Measurements from ENCODE around the gene ALPK1.

ALPK1 gene

DNA sequence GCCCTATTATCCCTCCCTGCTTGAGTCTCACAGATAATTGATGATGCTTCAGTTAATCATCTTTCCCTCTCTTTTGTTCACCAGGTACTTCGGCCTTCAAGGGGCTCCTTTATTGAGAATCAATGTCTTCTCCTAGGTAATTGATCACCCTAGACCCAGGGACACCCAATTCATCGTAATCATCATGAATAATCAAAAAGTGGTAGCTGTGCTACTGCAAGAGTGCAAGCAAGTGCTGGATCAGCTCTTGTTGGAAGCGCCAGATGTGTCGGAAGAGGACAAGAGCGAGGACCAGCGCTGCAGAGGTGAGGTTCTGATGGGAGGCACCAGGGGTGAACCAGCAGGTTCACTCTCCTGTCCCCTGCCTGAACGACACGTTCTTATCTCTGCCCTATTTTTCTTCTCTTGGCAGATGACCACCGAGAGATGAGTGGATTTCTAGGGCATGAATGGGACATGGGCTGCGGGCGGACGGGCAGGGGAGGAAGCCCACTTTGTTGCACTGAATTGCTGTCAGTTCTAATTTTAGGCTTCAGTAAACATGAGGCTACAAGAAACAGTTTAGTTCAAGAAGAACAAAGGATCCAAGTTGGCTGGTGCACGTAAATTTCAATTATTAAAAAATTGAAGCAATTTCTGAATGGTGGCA, 80.5 kb downstream of the ALPK1 start:
- H3K4me3 ChIP-seq (ENCODE audit: insufficient read depth in 1 of 2, low read depth in 1 of 2, low read length in 2 of 2), result no peak overlapping the region
- no peaks in the 10 kb centered on the region for H3K79me1 ChIP-seq (replicated peaks; ENCODE audit: low read length, poor library complexity, severe bottlenecking)
- no peak overlapping the region for H3K23ac ChIP-seq (ENCODE audit: low read length in 2 of 2)

DNA sequence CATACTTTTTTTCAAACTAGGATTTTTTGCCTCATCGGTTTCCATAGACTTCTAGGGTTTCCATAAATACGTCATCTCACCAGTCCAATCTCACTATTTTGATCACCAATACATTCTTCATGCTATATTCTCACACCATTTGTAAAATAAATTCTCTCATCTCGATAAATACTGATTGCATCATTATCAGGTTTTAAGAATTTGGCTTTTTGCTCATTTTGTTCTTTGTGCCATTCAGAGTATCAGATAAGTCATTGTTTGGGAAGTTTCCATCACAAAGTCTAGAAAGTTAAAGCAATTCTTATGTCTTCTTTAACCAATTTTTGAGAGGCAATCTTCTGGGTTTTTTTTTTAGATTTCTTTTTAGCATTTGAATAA, 81.1 kb downstream of the ALPK1 start:
- Histone ChIP-seq H3K18ac (ENCODE audit: low read depth in 1 of 2, low read length in 2 of 2) (no peak overlapping the region), H4K91ac (ENCODE audit: low read length) (no peak overlapping the region), H2AK5ac (ENCODE audit: low read length, severe bottlenecking) (no peak overlapping the region), H3K23ac (ENCODE audit: low read length in 2 of 2) (no peak overlapping the region), H3K14ac (ENCODE audit: low read length in 2 of 2) (no peak overlapping the region), H3K27ac (ENCODE audit: low read length, poor library complexity, severe bottlenecking) (no peak overlapping the region), H2BK120ac (ENCODE audit: low read depth, low read length) (no peak overlapping the region), H3K4me2 (ENCODE audit: low read length, poor library complexity, severe bottlenecking) (no peak overlapping the region), H2BK15ac (ENCODE audit: low read depth, poor library complexity, severe bottlenecking) (no peak overlapping the region), H3K4me3 (ENCODE audit: insufficient read depth in 1 of 2, low read depth in 1 of 2, low read length in 2 of 2) (no peak overlapping the region), H2BK12ac (ENCODE audit: low read length in 2 of 2) (no peak overlapping the region), H3K27me3 (ENCODE audit: control insufficient read depth in 1 of 2, insufficient read depth in 1 of 2, low read length in 2 of 2) (no peaks in the 10 kb centered on the region), H3K4ac (ENCODE audit: low read depth in 1 of 2, low read length in 2 of 2) (no peak overlapping the region), H3K9ac (ENCODE audit: low read length) (no peak overlapping the region), H2BK5ac (ENCODE audit: low read depth, low read length, poor library complexity, severe bottlenecking) (no peak overlapping the region), H3K36me3 (ENCODE audit: control insufficient read depth in 1 of 2, insufficient read depth in 2 of 2, low read depth in 1 of 2, low read length in 2 of 2) (peaks cover 0 to 9% of the 10 kb centered on the region in 2 experiments), H3K79me1 (replicated peaks; ENCODE audit: low read length, poor library complexity, severe bottlenecking) (no peaks in the 10 kb centered on the region), H4K8ac (ENCODE audit: low read length) (no peak overlapping the region), H3K9me3 (ENCODE audit: control insufficient read depth, low read length) (no peaks in the 10 kb centered on the region), H3K4me1 (ENCODE audit: control insufficient read depth, insufficient read depth, low read depth, low read length) (peaks cover 4% of the 10 kb centered on the region), H2AFZ (ENCODE audit: low read depth, low read length) (no peak overlapping the region)
- WGBS, result 88% methylated on average over 3 of the region's 3 CpGs
- DNase-seq, result no peak

More for the DNA sequence above, 80.5 kb downstream of the ALPK1 start:
- peak overlapping the region in 1 of 2 experiments; percentile 59 for H3K14ac ChIP-seq (ENCODE audit: low read length in 2 of 2)
- no peak overlapping the region for H3K27ac ChIP-seq (ENCODE audit: low read length, poor library complexity, severe bottlenecking)
- H3K4ac ChIP-seq (ENCODE audit: low read depth in 1 of 2, low read length in 2 of 2), result no peak overlapping the region
- no peak overlapping the region for H4K91ac ChIP-seq (ENCODE audit: low read length)
- no peak overlapping the region for H2AFZ ChIP-seq (ENCODE audit: low read depth, low read length)
- no peak overlapping the region for H3K4me2 ChIP-seq (ENCODE audit: low read length, poor library complexity, severe bottlenecking)
- WGBS, result 89% methylated on average over 13 of the region's 13 CpGs
- H3K9ac ChIP-seq (ENCODE audit: low read length), result no peak overlapping the region
- no peak overlapping the region for H2BK12ac ChIP-seq (ENCODE audit: low read length in 2 of 2)
- no peak overlapping the region for H2BK5ac ChIP-seq (ENCODE audit: low read depth, low read length, poor library complexity, severe bottlenecking)
- peaks cover 0 to 6% of the 10 kb centered on the region in 2 experiments for H3K36me3 ChIP-seq (ENCODE audit: control insufficient read depth in 1 of 2, insufficient read depth in 2 of 2, low read depth in 1 of 2, low read length in 2 of 2)
- no peaks in the 10 kb centered on the region for H3K27me3 ChIP-seq (ENCODE audit: control insufficient read depth in 1 of 2, insufficient read depth in 1 of 2, low read length in 2 of 2)
- DNase-seq, result no peak
- H3K18ac ChIP-seq (ENCODE audit: low read depth in 1 of 2, low read length in 2 of 2), result no peak overlapping the region
- peaks cover 4% of the 10 kb centered on the region for H3K4me1 ChIP-seq (ENCODE audit: control insufficient read depth, insufficient read depth, low read depth, low read length)
- H4K8ac ChIP-seq (ENCODE audit: low read length), result no peak overlapping the region
- H2AK5ac ChIP-seq (ENCODE audit: low read length, severe bottlenecking), result no peak overlapping the region
- H2BK15ac ChIP-seq (ENCODE audit: low read depth, poor library complexity, severe bottlenecking), result no peak overlapping the region
- H2BK120ac ChIP-seq (ENCODE audit: low read depth, low read length), result no peak overlapping the region
- no peaks in the 10 kb centered on the region for H3K9me3 ChIP-seq (ENCODE audit: control insufficient read depth, low read length)

DNA sequence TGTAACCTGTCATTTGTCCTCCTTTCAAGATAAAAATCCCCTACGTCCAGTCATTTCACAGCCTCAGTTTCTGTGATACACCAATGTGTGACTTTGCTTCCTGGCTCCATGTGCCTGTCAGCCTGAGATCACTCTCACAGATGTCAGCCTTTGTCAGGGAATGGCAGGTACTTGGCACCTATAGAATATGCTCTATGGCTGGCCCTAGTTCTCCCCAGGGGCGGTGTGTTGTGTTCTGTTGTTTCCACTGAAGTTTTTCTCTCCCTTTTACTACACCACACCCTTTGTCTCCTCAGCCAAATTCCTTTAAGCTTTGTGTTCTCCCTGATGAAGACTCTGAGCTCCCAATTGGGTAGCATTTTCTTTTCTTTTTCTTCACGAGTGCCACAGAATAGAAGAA, 81.7 kb downstream of the ALPK1 start:
- Histone ChIP-seq H3K36me3 (ENCODE audit: control insufficient read depth in 1 of 2, insufficient read depth in 2 of 2, low read depth in 1 of 2, low read length in 2 of 2) (peaks cover 0 to 12% of the 10 kb centered on the region in 2 experiments), H3K4ac (ENCODE audit: low read depth in 1 of 2, low read length in 2 of 2) (no peak overlapping the region), H3K14ac (ENCODE audit: low read length in 2 of 2) (no peak overlapping the region), H3K9me3 (ENCODE audit: control insufficient read depth, low read length) (no peaks in the 10 kb centered on the region), H3K27me3 (ENCODE audit: control insufficient read depth in 1 of 2, insufficient read depth in 1 of 2, low read length in 2 of 2) (no peaks in the 10 kb centered on the region), H2BK120ac (ENCODE audit: low read depth, low read length) (no peak overlapping the region), H4K8ac (ENCODE audit: low read length) (no peak overlapping the region), H3K23ac (ENCODE audit: low read length in 2 of 2) (no peak overlapping the region), H3K4me3 (ENCODE audit: insufficient read depth in 1 of 2, low read depth in 1 of 2, low read length in 2 of 2) (peak overlapping the region in 1 of 2 experiments; percentile 43), H3K4me2 (ENCODE audit: low read length, poor library complexity, severe bottlenecking) (peak overlapping the region; percentile 60), H3K79me1 (replicated peaks; ENCODE audit: low read length, poor library complexity, severe bottlenecking) (no peaks in the 10 kb centered on the region), H3K9ac (ENCODE audit: low read length) (peak overlapping the region; percentile 30), H2BK5ac (ENCODE audit: low read depth, low read length, poor library complexity, severe bottlenecking) (no peak overlapping the region), H3K4me1 (ENCODE audit: control insufficient read depth, insufficient read depth, low read depth, low read length) (peaks cover 4% of the 10 kb centered on the region), H4K91ac (ENCODE audit: low read length) (no peak overlapping the region), H2AK5ac (ENCODE audit: low read length, severe bottlenecking) (no peak overlapping the region), H2BK15ac (ENCODE audit: low read depth, poor library complexity, severe bottlenecking) (no peak overlapping the region), H2BK12ac (ENCODE audit: low read length in 2 of 2) (no peak overlapping the region), H3K18ac (ENCODE audit: low read depth in 1 of 2, low read length in 2 of 2) (no peak overlapping the region), H2AFZ (ENCODE audit: low read depth, low read length) (no peak overlapping the region), H3K27ac (ENCODE audit: low read length, poor library complexity, severe bottlenecking) (no peak overlapping the region)
- DNase-seq, result no peak
- 78% methylated on average over 2 of the region's 3 CpGs for WGBS

DNA sequence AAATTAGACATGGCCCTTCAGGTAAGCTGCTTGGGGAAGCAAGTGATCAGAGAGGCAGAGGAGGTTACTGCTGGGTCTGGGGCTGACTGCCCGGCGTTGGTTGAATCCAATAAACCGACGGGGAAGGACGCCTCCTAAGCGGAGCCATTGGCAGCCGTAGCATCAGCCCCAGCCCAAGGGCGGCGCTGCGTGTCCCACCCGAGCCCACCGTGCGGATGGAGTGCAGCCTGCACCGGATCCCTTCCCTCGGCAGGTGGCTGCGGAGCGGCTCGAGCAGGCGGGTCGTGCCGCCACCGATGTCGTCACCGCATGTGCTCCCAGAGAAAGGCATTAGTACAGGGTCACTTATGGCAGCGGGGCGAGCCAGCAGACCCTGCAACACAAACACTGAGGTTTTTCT, 82.1 kb downstream of the ALPK1 start:
- H3K27me3 ChIP-seq (ENCODE audit: control insufficient read depth in 1 of 2, insufficient read depth in 1 of 2, low read length in 2 of 2), result no peaks in the 10 kb centered on the region
- H3K4me3 ChIP-seq (ENCODE audit: insufficient read depth in 1 of 2, low read depth in 1 of 2, low read length in 2 of 2), result peak overlapping the region; percentile 41 to 43
- no peak overlapping the region for H2AFZ ChIP-seq (ENCODE audit: low read depth, low read length)
- H2BK120ac ChIP-seq (ENCODE audit: low read depth, low read length), result no peak overlapping the region
- H3K18ac ChIP-seq (ENCODE audit: low read depth in 1 of 2, low read length in 2 of 2), result no peak overlapping the region
- no peak overlapping the region for H2AK5ac ChIP-seq (ENCODE audit: low read length, severe bottlenecking)
- H3K9me3 ChIP-seq (ENCODE audit: control insufficient read depth, low read length), result no peaks in the 10 kb centered on the region
- peaks cover 0 to 15% of the 10 kb centered on the region in 2 experiments for H3K36me3 ChIP-seq (ENCODE audit: control insufficient read depth in 1 of 2, insufficient read depth in 2 of 2, low read depth in 1 of 2, low read length in 2 of 2)
- H2BK12ac ChIP-seq (ENCODE audit: low read length in 2 of 2), result no peak overlapping the region
- H4K91ac ChIP-seq (ENCODE audit: low read length), result no peak overlapping the region
- DNase-seq, result peak; percentile 8
- peak overlapping the region in 1 of 2 experiments; percentile 6 for H3K23ac ChIP-seq (ENCODE audit: low read length in 2 of 2)
- peak overlapping the region in 1 of 2 experiments; percentile 30 for H3K14ac ChIP-seq (ENCODE audit: low read length in 2 of 2)
- no peak overlapping the region for H2BK15ac ChIP-seq (ENCODE audit: low read depth, poor library complexity, severe bottlenecking)
- peaks cover 4% of the 10 kb centered on the region for H3K4me1 ChIP-seq (ENCODE audit: control insufficient read depth, insufficient read depth, low read depth, low read length)
- no peaks in the 10 kb centered on the region for H3K79me1 ChIP-seq (replicated peaks; ENCODE audit: low read length, poor library complexity, severe bottlenecking)
- 4% methylated on average over 26 of the region's 26 CpGs for WGBS
- no peak overlapping the region for H3K4ac ChIP-seq (ENCODE audit: low read depth in 1 of 2, low read length in 2 of 2)
- no peak overlapping the region for H3K27ac ChIP-seq (ENCODE audit: low read length, poor library complexity, severe bottlenecking)
- peak overlapping the region; percentile 30 for H3K9ac ChIP-seq (ENCODE audit: low read length)
- peak overlapping the region; percentile 60 for H3K4me2 ChIP-seq (ENCODE audit: low read length, poor library complexity, severe bottlenecking)
- no peak overlapping the region for H2BK5ac ChIP-seq (ENCODE audit: low read depth, low read length, poor library complexity, severe bottlenecking)
- no peak overlapping the region for H4K8ac ChIP-seq (ENCODE audit: low read length)
